SJSA1 (cell line): ENCODE measurements around the gene SLC12A8. TPM values are rescaled to one million over a fixed set of nuclear protein-coding genes. Genes with fewer than 3 reads are reported as not detected.
A peak's percentile ranks its signal among the peaks of the same experiment; 100 is the strongest.

Source experiments
- DNase-seq, 2 experiments: peaks; one replicate each; pipeline ENCODE4 v3.0.0-alpha.2; 2015 to 2020; ENCODE audit warnings: low spot score in 2 of 2, low read depth in 1 of 2
- H3K27ac ChIP-seq: fragments of 250-450 bp; sonication (Bioruptor Pico); 2 replicates; pipeline ENCODE4 v1.5.1; 2020; ENCODE audit warnings: mild to moderate bottlenecking, moderate library complexity
- H3K27me3 ChIP-seq: fragments of 250-450 bp; sonication (Bioruptor Pico); replicated peaks from 2 replicates; pipeline ENCODE4 v1.5.1; 2020; ENCODE audit warnings: mild to moderate bottlenecking, moderate library complexity
- H3K36me3 ChIP-seq: fragments of 250-450 bp; sonication (Bioruptor Pico); 2 replicates; pipeline ENCODE4 v1.5.1; 2020; ENCODE audit warnings: mild to moderate bottlenecking
- H3K4me1 ChIP-seq: fragments of 250-450 bp; sonication (Bioruptor Pico); replicated peaks from 2 replicates; pipeline ENCODE4 v1.6.1; 2021; ENCODE audit warnings: mild to moderate bottlenecking
- H3K4me3 ChIP-seq: fragments of 250-450 bp; sonication (Bioruptor Pico); 2 replicates; pipeline ENCODE4 v1.5.1; 2020; ENCODE audit warnings: mild to moderate bottlenecking
- H3K9me3 ChIP-seq: fragments of 250-450 bp; sonication (Bioruptor Pico); replicated peaks from 2 replicates; pipeline ENCODE4 v1.5.1; 2020; ENCODE audit warnings: mild to moderate bottlenecking
- total RNA-seq: library from RNA; depleted of rRNA; stranded (reverse); fragments of >200 nt; shearing (Covaris generic); gene quantifications from 2 replicates; pipeline ENCODE4 v1.2.3, GENCODE V29; 2014

Gene SLC12A8
- total RNA-seq, 1 experiment from 2014 or later = 6.3 TPM

DNA sequence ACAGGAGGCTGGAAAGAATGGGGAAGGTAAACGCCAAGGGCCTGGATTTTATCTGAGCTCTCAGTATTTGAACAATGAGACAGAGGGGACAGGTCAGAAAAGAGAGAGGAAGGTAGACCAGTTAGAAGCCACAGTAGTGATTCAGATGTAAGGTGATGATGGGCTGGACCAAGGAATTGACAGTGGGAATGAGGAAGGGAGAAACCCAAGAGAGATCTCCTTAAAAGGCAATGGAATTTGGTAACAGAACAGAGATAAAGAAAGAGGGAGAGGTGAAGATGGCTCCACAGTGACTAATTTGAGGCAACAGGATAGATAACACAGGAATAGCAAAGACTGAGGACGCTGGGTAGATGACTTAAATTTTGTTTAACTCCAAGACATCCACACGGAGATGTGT, 145.3 kb downstream of the SLC12A8 start:
- H3K27me3 ChIP-seq = no peaks in the 10 kb centered on the region
- H3K9me3 ChIP-seq = no peaks in the 10 kb centered on the region
- no peaks in the 10 kb centered on the region for H3K36me3 ChIP-seq
- peaks cover 39% of the 10 kb centered on the region for H3K4me1 ChIP-seq
- no peak for DNase-seq
- H3K4me3 ChIP-seq = no peak overlapping the region
- H3K27ac ChIP-seq = no peak overlapping the region

DNA sequence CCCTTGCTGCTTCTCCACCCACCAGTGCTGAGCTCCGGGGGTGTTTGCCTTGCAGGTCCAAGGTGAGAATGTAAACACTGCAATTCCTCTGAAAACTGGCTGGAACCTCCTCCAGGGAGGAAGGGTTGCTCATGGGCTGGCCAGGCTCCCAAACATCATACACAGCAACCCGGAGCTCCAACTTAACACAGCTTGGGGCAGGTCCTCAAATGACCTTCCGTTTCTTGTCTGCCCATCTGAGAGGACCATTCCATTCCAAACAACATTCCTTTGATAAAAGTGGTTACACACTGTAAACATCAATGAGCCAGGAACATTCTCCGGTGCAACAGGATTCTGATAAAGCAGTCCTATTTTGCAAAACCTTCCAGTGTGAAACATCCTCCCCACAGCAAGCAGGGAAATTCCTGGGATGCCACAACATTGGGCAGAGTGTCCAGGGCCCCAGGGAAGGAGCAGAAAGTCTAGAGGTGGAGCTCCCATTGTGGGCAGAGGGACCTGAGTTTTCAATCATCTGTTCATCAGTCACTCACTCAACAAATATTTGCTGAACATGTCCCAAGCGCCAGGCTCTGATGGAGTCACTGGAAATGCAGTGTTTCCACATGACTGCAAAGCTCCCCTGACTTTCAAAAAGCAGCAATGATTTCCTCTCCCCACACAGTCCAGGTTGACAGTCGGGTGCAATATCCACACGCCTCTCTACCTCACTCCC, 149.5 kb downstream of the SLC12A8 start:
- Histone ChIP-seq H3K4me1 (peaks cover 63% of the 10 kb centered on the region), H3K36me3 (no peaks in the 10 kb centered on the region), H3K27me3 (no peaks in the 10 kb centered on the region), H3K27ac (peak overlapping the region; percentile 83), H3K4me3 (no peak overlapping the region), H3K9me3 (no peaks in the 10 kb centered on the region)
- peak; percentile 94 to 97 for DNase-seq

DNA sequence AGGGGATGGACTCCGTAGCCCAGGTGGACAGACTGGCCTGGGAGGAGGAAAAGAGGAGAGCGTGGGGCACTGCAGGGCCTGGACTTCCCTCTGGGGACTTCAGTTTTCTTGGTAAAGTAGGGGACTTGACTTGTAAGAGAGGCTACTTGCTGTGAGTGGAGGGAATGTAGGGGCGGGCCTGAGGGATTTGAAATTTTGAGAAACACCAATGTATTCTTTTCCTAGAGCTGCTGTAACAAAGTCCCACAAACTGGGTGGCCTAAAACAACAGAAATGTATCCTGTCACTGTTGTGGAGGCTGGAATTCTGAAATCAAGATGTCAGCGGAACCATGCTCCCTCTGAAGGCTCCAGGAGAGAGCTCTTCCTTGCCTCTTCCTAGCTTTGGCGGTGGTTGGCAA, 150.9 kb downstream of the SLC12A8 start:
- Histone ChIP-seq H3K4me3 (no peak overlapping the region), H3K27me3 (no peaks in the 10 kb centered on the region), H3K36me3 (no peaks in the 10 kb centered on the region), H3K4me1 (peaks cover 67% of the 10 kb centered on the region), H3K27ac (peak overlapping the region; percentile 83), H3K9me3 (no peaks in the 10 kb centered on the region)
- peak; percentile 56 to 68 for DNase-seq

DNA sequence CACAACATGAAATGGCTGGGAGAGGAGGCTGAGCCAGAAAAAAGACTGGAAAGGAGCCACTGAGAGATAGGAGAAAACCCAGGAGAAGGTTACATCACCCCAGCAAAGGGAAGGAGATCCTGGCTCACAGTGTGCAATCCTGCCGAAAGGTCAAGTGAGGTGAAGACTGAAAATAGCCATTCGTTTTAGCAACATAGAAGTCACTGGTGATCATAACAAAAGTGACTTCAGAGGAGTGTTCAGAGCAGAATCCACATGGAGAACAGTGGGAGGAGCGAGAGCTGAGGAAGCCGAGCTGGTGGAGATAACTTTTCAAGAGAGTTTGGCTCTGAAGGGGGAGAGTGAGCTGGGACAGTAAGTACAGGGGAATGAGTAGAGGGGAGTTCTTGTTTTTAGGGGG, 151.4 kb downstream of the SLC12A8 start:
- Histone ChIP-seq H3K9me3 (no peaks in the 10 kb centered on the region), H3K27me3 (no peaks in the 10 kb centered on the region), H3K27ac (peak overlapping the region; percentile 83), H3K36me3 (no peaks in the 10 kb centered on the region), H3K4me3 (no peak overlapping the region), H3K4me1 (peaks cover 71% of the 10 kb centered on the region)
- peak in 1 of 2 experiments; percentile 45 for DNase-seq

DNA sequence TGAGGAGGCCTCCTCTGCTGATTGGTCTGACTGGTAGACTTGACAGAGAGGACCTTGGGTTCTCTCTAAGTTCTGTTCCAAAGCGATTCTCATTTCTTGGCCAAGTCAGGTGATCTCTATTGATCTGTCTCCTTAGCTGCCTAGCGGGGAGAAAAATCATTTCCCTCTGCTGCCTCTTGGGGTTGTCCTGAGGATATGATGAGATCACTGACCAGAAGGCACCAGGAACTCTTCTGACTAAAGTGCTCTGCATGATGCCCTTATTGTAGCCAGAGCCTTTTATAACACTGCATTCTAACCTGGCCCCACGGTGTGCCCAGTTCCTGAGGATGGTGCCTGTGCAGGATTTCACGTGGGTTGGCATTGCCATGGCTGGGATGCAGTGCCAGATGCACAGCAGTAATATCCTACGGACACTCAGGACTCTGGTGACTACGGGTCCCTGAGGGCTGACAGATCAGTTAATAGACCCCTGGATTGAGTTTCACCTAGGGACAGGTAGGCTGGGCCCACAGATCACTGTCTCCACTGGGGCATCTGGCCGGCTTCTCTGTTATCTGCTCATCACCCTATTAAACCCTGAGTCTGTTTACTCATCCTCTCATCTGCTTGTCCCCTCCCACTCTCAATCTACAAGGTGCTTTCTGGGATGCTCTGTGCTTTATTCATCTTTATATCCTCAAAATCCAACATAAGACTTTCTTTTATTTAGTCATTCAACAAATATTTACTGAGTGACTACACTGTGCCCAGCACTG, 152.9 kb downstream of the SLC12A8 start:
- DNase-seq = no peak

DNA sequence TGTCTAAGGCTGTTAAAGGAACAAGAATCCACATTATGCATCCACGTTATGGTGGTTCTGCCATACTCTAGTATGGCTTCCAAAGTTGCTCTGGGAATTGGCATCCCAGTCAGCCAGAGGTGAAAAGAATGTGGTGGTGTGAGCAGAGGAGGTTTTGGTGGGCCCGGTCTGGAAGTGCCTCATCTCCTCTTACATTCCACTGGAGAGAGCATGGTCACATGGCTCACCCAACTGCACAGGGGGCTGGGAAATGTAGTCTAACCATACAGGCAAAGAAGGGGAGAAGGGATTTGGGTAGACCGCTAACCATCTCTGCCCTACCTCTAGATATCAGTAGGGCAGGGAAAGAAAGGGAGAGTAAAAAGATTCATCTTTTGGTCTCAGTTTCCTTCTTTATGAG, 153.6 kb downstream of the SLC12A8 start:
- Histone ChIP-seq H3K27me3 (no peaks in the 10 kb centered on the region), H3K4me1 (peaks cover 69% of the 10 kb centered on the region), H3K9me3 (no peaks in the 10 kb centered on the region), H3K36me3 (peaks cover 5% of the 10 kb centered on the region; the same call in 1 of the 2 replicates), H3K27ac (no peak overlapping the region), H3K4me3 (no peak overlapping the region)
- no peak for DNase-seq

More for the DNA sequence above, 152.9 kb downstream of the SLC12A8 start:
- Histone ChIP-seq H3K4me1 (peaks cover 72% of the 10 kb centered on the region), H3K9me3 (no peaks in the 10 kb centered on the region), H3K27ac (no peak overlapping the region), H3K36me3 (peaks cover 3% of the 10 kb centered on the region; the same call in 1 of the 2 replicates), H3K4me3 (no peak overlapping the region), H3K27me3 (no peaks in the 10 kb centered on the region)

DNA sequence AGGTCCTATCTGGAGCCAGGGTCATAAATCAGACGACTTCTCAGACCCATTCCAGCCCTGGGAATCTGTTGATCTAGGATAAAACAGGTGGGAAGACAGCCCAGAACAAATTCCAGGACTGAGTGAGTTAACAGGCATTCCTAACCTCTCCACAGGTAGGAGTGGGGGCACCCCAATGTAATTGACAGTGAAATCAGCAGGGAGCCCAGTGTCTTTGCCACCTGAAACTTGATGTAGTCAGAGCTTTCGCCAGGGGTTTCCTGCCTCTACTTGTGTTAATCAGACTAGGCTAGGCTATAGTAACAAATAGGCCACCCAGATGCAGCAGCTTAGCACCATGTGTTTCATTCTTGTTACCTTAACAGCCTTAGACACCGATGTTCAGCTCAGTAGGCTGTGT, 154.0 kb downstream of the SLC12A8 start:
- peaks cover 69% of the 10 kb centered on the region for H3K4me1 ChIP-seq

DNA sequence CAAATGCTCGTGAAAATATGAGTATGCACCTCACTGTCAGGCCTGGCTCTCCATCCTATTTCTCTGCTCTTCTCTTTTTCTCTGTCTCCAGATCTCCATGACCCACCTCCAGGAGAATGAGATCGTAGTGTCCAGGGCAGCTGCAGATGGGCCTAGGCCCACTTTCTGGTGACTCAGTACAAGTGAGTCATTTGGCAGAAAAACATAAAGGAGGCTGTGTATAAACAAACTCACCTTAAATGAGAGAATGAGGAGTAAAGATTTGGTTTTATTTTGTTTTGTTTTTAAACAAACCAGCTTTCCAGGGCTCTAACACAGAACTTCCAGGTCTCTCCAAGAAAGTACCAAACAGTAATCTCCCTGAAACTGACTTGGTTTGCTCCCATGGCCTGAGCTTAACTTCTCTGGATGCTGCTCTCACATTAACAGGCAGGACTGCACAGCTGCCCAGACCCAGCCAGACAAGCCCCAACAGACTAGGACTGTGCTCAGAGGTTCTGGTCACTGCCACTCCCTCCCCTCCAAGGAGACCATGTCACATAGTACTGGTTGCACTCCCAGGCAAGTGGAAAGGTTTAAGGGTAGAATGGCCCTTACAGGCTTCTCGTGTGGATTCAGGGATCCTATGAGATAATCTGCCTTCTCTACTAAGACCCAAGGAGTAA, 155.2 kb downstream of the SLC12A8 start:
- Histone ChIP-seq H3K27ac (peak overlapping the region; percentile 0; the same call in 1 of the 2 replicates), H3K9me3 (no peaks in the 10 kb centered on the region), H3K27me3 (no peaks in the 10 kb centered on the region), H3K4me3 (no peak overlapping the region), H3K36me3 (peaks cover 12% of the 10 kb centered on the region), H3K4me1 (peaks cover 72% of the 10 kb centered on the region)
- peak; percentile 69 to 75 for DNase-seq

More for the DNA sequence above, 154.0 kb downstream of the SLC12A8 start:
- no peak overlapping the region for H3K4me3 ChIP-seq
- no peak overlapping the region for H3K27ac ChIP-seq
- peaks cover 9% of the 10 kb centered on the region for H3K36me3 ChIP-seq
- no peak for DNase-seq
- no peaks in the 10 kb centered on the region for H3K9me3 ChIP-seq
- H3K27me3 ChIP-seq = no peaks in the 10 kb centered on the region

DNA sequence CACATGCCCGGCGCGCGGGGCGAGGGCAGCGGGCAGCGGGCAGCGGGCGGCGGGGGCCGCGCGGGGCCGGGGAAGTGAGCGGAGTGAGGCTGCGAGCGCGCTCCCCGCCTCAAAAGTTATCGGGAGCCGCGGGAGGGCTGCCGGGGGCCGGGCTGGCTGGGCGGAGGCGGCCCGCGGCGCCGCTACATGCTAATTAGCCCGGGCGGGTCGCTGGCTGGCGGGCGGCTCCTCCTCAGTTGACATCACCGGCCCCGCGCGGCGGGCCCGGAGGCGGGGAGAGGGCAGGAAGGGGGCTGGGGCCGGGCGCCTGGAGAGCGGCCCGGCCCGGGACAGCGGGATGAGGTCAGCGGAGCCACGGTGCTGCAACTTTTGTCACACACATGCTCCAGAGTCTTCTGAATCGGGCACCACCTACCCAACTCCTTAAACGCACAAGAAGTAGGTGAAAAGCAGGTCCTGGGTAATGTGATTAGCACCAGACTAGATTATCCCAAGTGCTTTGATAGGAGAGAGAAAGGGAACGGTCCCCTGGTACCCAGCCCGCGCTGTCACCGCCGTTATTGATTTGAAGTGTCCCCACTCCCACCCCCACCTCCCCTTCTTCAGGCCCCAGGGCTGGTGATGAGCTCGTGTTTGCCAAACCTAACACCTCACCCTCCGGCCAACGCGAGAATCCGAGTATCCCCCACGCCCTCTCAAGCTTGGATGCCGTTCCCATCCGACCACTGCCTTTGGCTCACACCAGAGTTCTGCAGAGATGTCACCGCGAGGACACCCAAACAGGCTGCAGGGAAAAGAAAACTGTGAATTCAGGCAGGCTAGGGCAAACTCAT, 156.4 kb downstream of the SLC12A8 start, which contains the start of gene HEG1:
Gene HEG1 (minus strand): TSS at position 85 of the 833 bp plus-strand sequence. CDS start 107 bp downstream, outside the sequence.
- Histone ChIP-seq H3K4me1 (peaks cover 72% of the 10 kb centered on the region), H3K9me3 (no peaks in the 10 kb centered on the region)
- DNase-seq = peak; percentile 83 to 88

DNA sequence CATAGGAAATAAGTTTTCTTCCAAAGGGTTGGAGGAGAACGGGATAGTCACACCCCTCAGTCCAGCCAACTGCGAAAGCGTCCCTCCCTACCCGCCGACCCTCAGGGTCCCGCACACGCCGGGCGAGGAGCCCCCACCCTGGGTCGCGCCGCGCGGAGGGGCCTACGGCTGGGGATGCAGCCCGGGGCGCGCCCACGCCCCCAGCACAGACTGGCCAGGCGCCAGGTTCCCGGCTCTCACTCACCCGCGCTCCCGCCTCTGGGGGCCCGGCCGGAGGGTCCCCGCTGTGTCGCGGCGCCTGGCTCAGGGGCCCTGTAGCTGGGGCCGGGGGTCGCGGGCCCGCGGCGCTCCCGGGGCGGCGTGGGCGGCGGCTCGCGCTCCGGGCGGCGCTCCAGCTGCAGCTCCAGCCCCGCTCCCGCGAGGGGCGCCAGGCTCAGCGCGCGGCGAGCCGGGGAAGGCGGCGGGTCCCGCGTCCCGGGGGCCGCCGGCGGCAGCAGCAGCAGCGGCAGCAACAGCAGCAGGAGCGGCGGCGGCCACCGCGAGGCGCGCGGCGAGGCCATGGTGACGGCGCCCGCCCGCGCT, 157.1 kb downstream of the SLC12A8 start:
- Histone ChIP-seq H3K4me1 (peaks cover 74% of the 10 kb centered on the region), H3K9me3 (no peaks in the 10 kb centered on the region), H3K27me3 (no peaks in the 10 kb centered on the region), H3K27ac (peak overlapping the region; percentile 85), H3K4me3 (peak overlapping the region; percentile 76), H3K36me3 (peaks cover 25% of the 10 kb centered on the region)
- DNase-seq = peak in 1 of 2 experiments; percentile 21

More for the DNA sequence above, 156.4 kb downstream of the SLC12A8 start, which contains the start of gene HEG1:
- peak within 1 kb of the TSS; percentile 85 for H3K27ac ChIP-seq
- peak within 1 kb of the TSS; percentile 76 for H3K4me3 ChIP-seq
- H3K27me3 ChIP-seq = no peaks in the 10 kb centered on the region
- H3K36me3 ChIP-seq = peaks cover 17% of the 10 kb centered on the region

DNA sequence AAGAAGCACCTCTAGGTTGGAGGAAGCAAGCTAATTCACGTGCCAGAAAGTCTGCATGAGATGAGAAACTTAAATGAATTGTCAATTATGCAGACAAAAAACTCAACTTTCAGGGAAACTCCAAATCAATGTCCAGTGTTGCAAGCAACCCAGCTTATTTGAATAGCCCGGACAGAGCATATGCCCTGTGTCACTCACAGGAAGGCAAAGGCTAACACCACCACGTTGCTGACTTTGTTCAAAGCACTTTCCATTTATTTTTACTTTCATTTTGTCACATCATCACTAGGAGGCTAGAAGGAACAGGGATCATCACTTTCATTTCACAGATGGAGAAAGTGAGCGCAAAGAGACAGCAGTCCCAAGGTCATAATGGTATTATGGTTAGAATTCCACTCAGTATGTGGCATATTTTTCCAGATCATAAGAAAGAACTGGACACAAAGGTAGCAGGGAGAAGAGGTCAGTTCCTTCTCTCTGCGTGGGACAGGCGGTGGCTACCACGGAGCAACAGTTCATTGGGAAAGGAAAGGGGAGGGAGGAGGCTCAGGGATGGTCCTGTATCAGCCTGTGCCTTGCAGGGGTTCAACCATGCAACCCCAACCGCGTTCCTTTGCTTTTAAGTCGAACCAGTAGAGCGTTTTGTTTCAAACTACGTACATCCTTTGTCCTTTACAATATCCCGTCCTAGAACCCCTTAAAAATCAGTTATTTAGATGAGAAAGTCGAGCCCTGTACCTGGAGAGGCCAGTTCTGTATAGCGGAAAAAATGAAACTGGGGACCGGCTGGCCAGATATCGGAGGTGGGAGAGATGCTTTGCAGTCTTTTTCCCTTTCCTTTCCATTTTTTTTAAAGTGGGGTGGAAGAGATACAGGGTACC, 157.9 kb downstream of the SLC12A8 start:
- DNase-seq = peak in 1 of 2 experiments; percentile 78
- H3K4me1 ChIP-seq = peaks cover 74% of the 10 kb centered on the region
- peak overlapping the region; percentile 76 for H3K4me3 ChIP-seq

DNA sequence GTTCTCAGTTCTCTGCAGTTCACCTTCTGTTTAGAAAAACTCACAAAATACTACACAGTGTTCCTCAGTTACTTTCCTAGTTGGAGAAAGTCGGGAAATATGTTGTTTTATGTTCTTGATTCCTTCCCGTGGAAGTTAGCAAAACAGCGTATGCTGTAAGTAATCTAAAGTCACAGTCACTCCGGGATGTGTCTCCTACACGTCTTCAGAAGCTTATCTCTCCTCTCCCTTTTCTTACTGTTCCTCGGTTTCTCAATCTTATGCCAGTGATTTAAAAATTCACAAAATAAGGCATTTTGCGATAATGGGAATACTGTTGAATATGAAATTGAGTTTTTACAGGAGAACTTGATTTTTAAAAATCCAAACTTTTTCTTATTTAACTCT, 158.5 kb downstream of the SLC12A8 start:
- H3K36me3 ChIP-seq = peaks cover 34% of the 10 kb centered on the region
- peak overlapping the region; percentile 85 for H3K27ac ChIP-seq

More for the DNA sequence above, 157.9 kb downstream of the SLC12A8 start:
- Histone ChIP-seq H3K27me3 (no peaks in the 10 kb centered on the region), H3K36me3 (peaks cover 29% of the 10 kb centered on the region), H3K27ac (peak overlapping the region; percentile 85), H3K9me3 (no peaks in the 10 kb centered on the region)

More for the DNA sequence above, 158.5 kb downstream of the SLC12A8 start:
- DNase-seq = peak in 1 of 2 experiments; percentile 27
- no peaks in the 10 kb centered on the region for H3K27me3 ChIP-seq
- H3K4me3 ChIP-seq = peak overlapping the region; percentile 76
- peaks cover 70% of the 10 kb centered on the region for H3K4me1 ChIP-seq
- H3K9me3 ChIP-seq = no peaks in the 10 kb centered on the region
